A673 (cell line): Measurements from ENCODE around the gene CPEB2. TPM values are rescaled to one million over a fixed set of nuclear protein-coding genes. Genes with fewer than 3 reads are reported as not detected.

ENCODE experiments used
- BruUV-seq: library from RNA; stranded (reverse); fragments of 400-500 nt; replicated peaks from 2 replicates; lab custom pipeline; 2021; lab: Mats Ljungman, UMichigan
- CTCF ChIA-PET: fragments of 300-600 bp; sonication (Branson Sonifier 250); formaldehyde crosslinking; loops from one replicate; lab custom pipeline; 2022; ENCODE audit warnings: antibody characterized with exemption; lab: Charles Lee
- POLR2A ChIA-PET: fragments of 300-600 bp; sonication (Branson Sonifier 250); formaldehyde crosslinking; loops from one replicate; lab custom pipeline; 2022; ENCODE audit warnings: antibody characterized with exemption; ENCODE audit not compliant: low non-redundant PET; lab: Charles Lee
- DNase-seq: peaks from one replicate; pipeline ENCODE4 v3.0.0-alpha.2; 2015; ENCODE audit warnings: low spot score
- H3K27ac ChIP-seq: fragments of 200-600 bp; sonication (generic); 2 replicates; pipeline ENCODE4 v1.5.1; 2016; ENCODE audit warnings: mixed run types, low read depth, mild to moderate bottlenecking, mixed read lengths, antibody characterized with exemption, low read length; ENCODE audit not compliant: poor library complexity, severe bottlenecking
- H3K27me3 ChIP-seq: fragments of 200-600 bp; sonication (generic); replicated peaks from 2 replicates; pipeline ENCODE4 v1.6.1; 2017; ENCODE audit warnings: mixed run types, low read depth, mild to moderate bottlenecking, mixed read lengths, antibody characterized with exemption, low read length; ENCODE audit not compliant: insufficient read depth, poor library complexity
- H3K36me3 ChIP-seq: fragments of 200-600 bp; sonication (generic); 2 replicates; pipeline ENCODE4 v1.6.1; 2016; ENCODE audit warnings: mixed run types, mild to moderate bottlenecking, mixed read lengths, antibody characterized with exemption, low read length; ENCODE audit not compliant: insufficient read depth, poor library complexity, severe bottlenecking
- H3K4me1 ChIP-seq: fragments of 200-600 bp; sonication (generic); 2 replicates; pipeline ENCODE4 v1.6.1; 2017; ENCODE audit warnings: mixed run types, mild to moderate bottlenecking, mixed read lengths, antibody characterized with exemption, low read length; ENCODE audit not compliant: insufficient read depth, poor library complexity, severe bottlenecking
- H3K4me3 ChIP-seq: fragments of 200-600 bp; sonication (generic); 2 replicates; pipeline ENCODE4 v1.5.1; 2016; ENCODE audit warnings: low read depth, mixed run types, mild to moderate bottlenecking, mixed read lengths, low read length; ENCODE audit not compliant: poor library complexity, severe bottlenecking
- H3K9me3 ChIP-seq: fragments of 200-600 bp; sonication (generic); 2 replicates; pipeline ENCODE4 v1.6.1; 2016; ENCODE audit warnings: mixed run types, low read depth, mild to moderate bottlenecking, mixed read lengths, antibody characterized with exemption, low read length; ENCODE audit not compliant: poor library complexity, severe bottlenecking
- EZH2 ChIP-seq: fragments of 200-600 bp; sonication (generic); IDR thresholded peaks from 2 replicates; pipeline ENCODE4 v1.6.1; 2017; ENCODE audit warnings: borderline replicate concordance, low read depth, mild to moderate bottlenecking, mixed read lengths, antibody characterized with exemption, low read length; ENCODE audit not compliant: poor library complexity, severe bottlenecking
- intact Hi-C: fragments of 100-400 bp; cut with micrococcal nuclease; formaldehyde crosslinking; loops from one replicate; pipeline ENCODE4 v1.10.0; 2022; ENCODE audit not compliant: unreplicated experiment
- total RNA-seq: library from RNA; stranded (reverse); gene quantifications from 2 replicates; pipeline ENCODE4 v1.2.3, GENCODE V29; 2021
- TF ChIP-seq, protein P1 (sequence below): fragments of 300-800, 200-600 bp; sonication (generic); conservative IDR thresholded peaks from 2 replicates; pipeline ENCODE4 v1.5.1; 2017; ENCODE audit warnings: low read depth, mild to moderate bottlenecking, antibody characterized with exemption, low read length, moderate library complexity, mixed read lengths

Gene CPEB2
- total RNA-seq, 1 experiment from 2014 or later = 75.5 TPM

DNA sequence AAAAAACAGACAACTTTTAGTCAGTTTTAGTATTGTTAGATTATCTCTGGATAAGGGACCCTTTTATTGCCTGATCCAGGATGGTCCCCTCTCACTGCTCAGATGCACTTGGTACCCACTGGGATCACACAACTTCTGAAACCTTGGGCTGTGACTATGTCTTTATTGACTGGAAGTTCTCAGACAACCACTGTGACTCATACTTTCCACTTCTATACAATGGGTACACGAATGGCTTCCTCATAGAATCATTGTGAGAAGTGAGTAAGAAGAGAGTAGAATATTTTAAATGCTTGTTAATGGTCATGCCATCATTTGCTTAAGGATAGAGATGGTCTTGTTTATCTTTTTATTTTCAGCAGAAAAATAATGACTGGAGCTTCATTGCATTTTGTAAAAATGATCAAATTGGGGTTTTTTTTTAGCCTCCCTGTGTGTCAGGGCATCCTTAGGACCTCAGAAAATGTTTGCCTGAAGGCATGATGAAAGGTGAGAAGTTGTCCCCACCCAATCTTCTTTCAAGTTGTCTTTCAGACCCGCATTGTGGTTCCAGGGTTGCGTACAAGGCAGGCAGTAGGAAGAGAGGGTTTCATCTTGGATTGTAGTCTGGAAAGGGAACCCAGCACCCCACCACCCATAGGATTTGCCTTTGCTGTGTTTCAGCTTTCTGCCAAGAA, 115.1 kb downstream of the CPEB2 start:
- Histone ChIP-seq H3K36me3 (no peaks in the 10 kb centered on the region), H3K4me3 (no peak overlapping the region), H3K27ac (no peak overlapping the region), H3K4me1 (peaks cover 6% of the 10 kb centered on the region), H3K9me3 (no peaks in the 10 kb centered on the region), H3K27me3 (peaks cover 31% of the 10 kb centered on the region)
- TF ChIP-seq, protein P1, sequence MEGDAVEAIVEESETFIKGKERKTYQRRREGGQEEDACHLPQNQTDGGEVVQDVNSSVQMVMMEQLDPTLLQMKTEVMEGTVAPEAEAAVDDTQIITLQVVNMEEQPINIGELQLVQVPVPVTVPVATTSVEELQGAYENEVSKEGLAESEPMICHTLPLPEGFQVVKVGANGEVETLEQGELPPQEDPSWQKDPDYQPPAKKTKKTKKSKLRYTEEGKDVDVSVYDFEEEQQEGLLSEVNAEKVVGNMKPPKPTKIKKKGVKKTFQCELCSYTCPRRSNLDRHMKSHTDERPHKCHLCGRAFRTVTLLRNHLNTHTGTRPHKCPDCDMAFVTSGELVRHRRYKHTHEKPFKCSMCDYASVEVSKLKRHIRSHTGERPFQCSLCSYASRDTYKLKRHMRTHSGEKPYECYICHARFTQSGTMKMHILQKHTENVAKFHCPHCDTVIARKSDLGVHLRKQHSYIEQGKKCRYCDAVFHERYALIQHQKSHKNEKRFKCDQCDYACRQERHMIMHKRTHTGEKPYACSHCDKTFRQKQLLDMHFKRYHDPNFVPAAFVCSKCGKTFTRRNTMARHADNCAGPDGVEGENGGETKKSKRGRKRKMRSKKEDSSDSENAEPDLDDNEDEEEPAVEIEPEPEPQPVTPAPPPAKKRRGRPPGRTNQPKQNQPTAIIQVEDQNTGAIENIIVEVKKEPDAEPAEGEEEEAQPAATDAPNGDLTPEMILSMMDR = no peak
- no peak for TF ChIP-seq EZH2
- no TSS peak for BruUV-seq
- intact Hi-C loops = no loop called here
- ChIA-PET POLR2A (no interaction called here), CTCF (no interaction called here)
- no peak for DNase-seq

DNA sequence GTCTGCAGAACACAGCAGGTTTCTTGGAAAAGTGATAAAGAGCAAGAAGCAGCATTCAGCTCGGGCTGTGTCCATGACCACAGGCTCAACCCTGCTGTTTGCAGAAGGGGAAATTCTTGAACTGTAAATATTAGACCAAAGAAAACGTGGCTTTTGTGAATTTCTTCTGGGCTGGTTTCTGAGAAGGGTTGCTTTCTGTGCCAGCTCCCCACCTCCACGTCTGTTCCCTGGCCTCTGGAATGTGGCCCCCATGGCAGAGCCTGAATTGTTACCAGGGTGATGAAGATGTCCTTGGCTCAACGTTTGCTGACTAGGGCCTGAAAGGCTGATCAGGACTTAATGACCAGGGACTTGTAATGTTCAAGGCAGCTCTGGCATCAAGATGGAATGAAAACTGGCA, 116.0 kb downstream of the CPEB2 start:
- BruUV-seq = no TSS peak
- H3K4me3 ChIP-seq = no peak overlapping the region
- H3K36me3 ChIP-seq = no peaks in the 10 kb centered on the region
- CTCF ChIA-PET = no interaction called here
- H3K27ac ChIP-seq = no peak overlapping the region
- TF ChIP-seq, protein P1 = no peak
- TF ChIP-seq EZH2 = no peak
- no peak for DNase-seq
- no peaks in the 10 kb centered on the region for H3K9me3 ChIP-seq
- H3K27me3 ChIP-seq = peaks cover 31% of the 10 kb centered on the region
- peaks cover 6% of the 10 kb centered on the region for H3K4me1 ChIP-seq
- POLR2A ChIA-PET = no interaction called here
- intact Hi-C loops = no loop called here
